Jurkat, Clone E6-1 (cell line): Measurements from ENCODE around the gene SMOC2.
"Not testable (repeated sequence)": the region's sequence is repeated elsewhere in the genome, so short reads cannot be mapped to it uniquely, and the experiment has no call there.

Source experiments
- DNase-seq: peaks from one replicate; pipeline ENCODE4 v3.0.0-alpha.2; 2011; ENCODE audit warnings: low read depth, low spot score
- H3K4me3 ChIP-seq: 2 replicates; pipeline ENCODE4 v1.5.1; 2011; ENCODE audit warnings: mild to moderate bottlenecking, low read length, control low read depth, moderate library complexity

SMOC2 gene

GRCh38 chr6:168655462-168656152, 214.6 kb downstream of the SMOC2 start:
- H3K4me3 ChIP-seq = no peak overlapping the region
- no peak for DNase-seq

- DNase-seq = no peak
- H3K4me3 ChIP-seq = no peak overlapping the region
These were observed 217.1 kb downstream of the SMOC2 start for GRCh38 chr6:168658059-168658458.

- no peak overlapping the region for H3K4me3 ChIP-seq
- DNase-seq = no peak
These were observed 219.5 kb downstream of the SMOC2 start for GRCh38 chr6:168660400-168660945.

- DNase-seq = no peak
- no peak overlapping the region for H3K4me3 ChIP-seq
These were observed 221.4 kb downstream of the SMOC2 start for GRCh38 chr6:168662301-168662936.

GRCh38 chr6:168663041-168663440, 222.1 kb downstream of the SMOC2 start:
- no peak overlapping the region for H3K4me3 ChIP-seq

GRCh38 chr6:168664956-168665355, 224.0 kb downstream of the SMOC2 start:
- no peak overlapping the region for H3K4me3 ChIP-seq
- DNase-seq = no peak

More at GRCh38 chr6:168663041-168663440, 222.1 kb downstream of the SMOC2 start:
- no peak for DNase-seq

GRCh38 chr6:168666170-168666569, 225.2 kb downstream of the SMOC2 start:
- no peak for DNase-seq
- no peak overlapping the region for H3K4me3 ChIP-seq

- no peak for DNase-seq
- no peak overlapping the region for H3K4me3 ChIP-seq
These were observed 225.9 kb downstream of the SMOC2 start for GRCh38 chr6:168666699-168667427.

GRCh38 chr6:168667428-168667805, 226.4 kb downstream of the SMOC2 start:
- no peak overlapping the region for H3K4me3 ChIP-seq
- no peak for DNase-seq

- DNase-seq = no peak
- no peak overlapping the region for H3K4me3 ChIP-seq
These were observed 229.5 kb downstream of the SMOC2 start for GRCh38 chr6:168670401-168670985.

- no peak for DNase-seq
- H3K4me3 ChIP-seq = no peak overlapping the region
These were observed 230.3 kb downstream of the SMOC2 start for GRCh38 chr6:168671028-168671862.

- no peak overlapping the region for H3K4me3 ChIP-seq
- no peak for DNase-seq
These were observed 231.0 kb downstream of the SMOC2 start for GRCh38 chr6:168671863-168672546.

- H3K4me3 ChIP-seq = no peak overlapping the region
- no peak for DNase-seq
These were observed 233.6 kb downstream of the SMOC2 start for GRCh38 chr6:168674595-168674994.

GRCh38 chr6:168675375-168675774, 234.4 kb downstream of the SMOC2 start:
- no peak for DNase-seq
- no peak overlapping the region for H3K4me3 ChIP-seq

- DNase-seq = no peak
- H3K4me3 ChIP-seq = no peak overlapping the region
These were observed 235.1 kb downstream of the SMOC2 start for GRCh38 chr6:168675933-168676551.

GRCh38 chr6:168676552-168677322, 235.8 kb downstream of the SMOC2 start:
- no peak overlapping the region for H3K4me3 ChIP-seq
- DNase-seq = no peak

- not testable (repeated sequence) for H3K4me3 ChIP-seq, DNase-seq
These were observed 236.4 kb downstream of the SMOC2 start for GRCh38 chr6:168677323-168677781.
